MG63 (cell line): ENCODE data around the gene NPFFR2. TPM values are rescaled to one million over a fixed set of nuclear protein-coding genes. Genes with fewer than 3 reads are reported as not detected.
A peak's percentile ranks its signal among the peaks of the same experiment; 100 is the strongest.
"Not testable (repeated sequence)": the region's sequence is repeated elsewhere in the genome, so short reads cannot be mapped to it uniquely, and the experiment has no call there.

Experiments
- DNase-seq: peaks from one replicate; pipeline ENCODE4 v3.0.0-alpha.2; 2020
- H3K27me3 ChIP-seq: fragments of 250-450 bp; sonication (Bioruptor Pico); 2 replicates; pipeline ENCODE4 v1.5.1; 2020; ENCODE audit warnings: mild to moderate bottlenecking, moderate library complexity
- H3K36me3 ChIP-seq: fragments of 250-450 bp; sonication (Bioruptor Pico); 2 replicates; pipeline ENCODE4 v1.5.1; 2020; ENCODE audit warnings: mild to moderate bottlenecking, moderate library complexity
- H3K4me3 ChIP-seq: fragments of 250-450 bp; sonication (Bioruptor Pico); 2 replicates; pipeline ENCODE4 v1.5.1; 2020; ENCODE audit warnings: mild to moderate bottlenecking, moderate library complexity
- H3K9me3 ChIP-seq: fragments of 250-450 bp; sonication (Bioruptor Pico); 2 replicates; pipeline ENCODE4 v1.5.1; 2020; ENCODE audit warnings: mild to moderate bottlenecking, moderate library complexity
- total RNA-seq: library from RNA; depleted of rRNA; stranded (reverse); fragments of >200 nt; shearing (Covaris generic); gene quantifications from 2 replicates; pipeline ENCODE4 v1.2.3, GENCODE V29; 2014; ENCODE audit warnings: low replicate concordance

NPFFR2 gene
- total RNA-seq, 1 experiment from 2014 or later = not detected

DNA sequence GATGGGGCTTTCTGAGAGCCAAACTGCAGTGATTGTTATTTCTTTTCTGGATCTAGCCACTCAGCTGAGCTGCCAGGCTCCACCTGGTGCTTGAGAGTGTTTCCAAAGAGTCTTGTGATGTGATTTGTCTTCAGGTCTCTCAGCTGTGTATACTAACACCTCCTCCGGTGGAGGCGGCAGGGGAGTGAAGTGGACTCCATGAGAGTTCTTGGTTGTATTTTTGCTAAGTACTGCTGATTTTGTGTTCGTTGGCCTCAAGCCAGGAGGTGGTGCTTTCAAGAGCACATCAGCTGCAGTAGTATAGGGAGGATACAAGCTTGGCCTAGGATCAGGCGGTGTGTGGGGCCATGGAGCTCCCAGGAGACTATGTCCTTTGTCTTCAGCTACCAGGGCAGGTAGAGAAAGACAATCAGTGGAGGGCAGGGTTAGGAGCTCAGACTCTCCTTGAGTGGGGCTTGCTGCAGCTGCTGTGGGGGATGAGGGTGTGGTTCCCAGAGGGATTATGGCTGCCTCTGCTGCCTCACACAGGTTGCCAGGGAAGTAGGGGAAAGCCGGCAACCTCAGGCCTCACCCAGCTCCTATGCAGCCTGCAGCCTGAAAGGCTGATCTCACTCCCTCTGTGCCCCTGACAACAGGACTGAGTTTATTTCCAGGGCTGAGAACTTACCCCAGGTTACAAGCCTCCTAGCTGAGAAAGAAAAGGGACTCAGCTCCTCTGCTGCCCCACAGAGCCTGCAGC lies 62.4 kb downstream of the NPFFR2 start:
- no peak overlapping the region for H3K4me3 ChIP-seq
- no peak for DNase-seq
- no peaks in the 10 kb centered on the region for H3K9me3 ChIP-seq
- H3K27me3 ChIP-seq = no peaks in the 10 kb centered on the region
- H3K36me3 ChIP-seq = no peaks in the 10 kb centered on the region

DNA sequence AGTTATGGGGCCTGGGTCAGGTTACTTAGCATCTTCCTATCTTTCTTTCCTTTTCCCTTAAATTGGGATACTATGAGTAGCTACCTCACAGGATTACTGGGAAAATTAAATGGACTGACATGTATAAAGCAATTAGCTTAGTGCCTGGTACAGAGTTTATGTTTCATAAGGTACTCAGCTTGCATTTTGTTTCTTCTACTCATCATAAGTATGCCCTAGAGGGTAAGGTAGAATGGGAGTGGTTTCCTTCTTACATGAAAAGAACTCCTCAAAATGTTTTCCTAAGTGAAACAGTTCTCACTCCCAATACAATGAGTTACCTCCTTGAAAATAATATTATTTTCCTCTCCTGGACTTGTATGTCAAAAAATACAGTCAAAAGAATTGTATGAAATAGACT lies 75.7 kb downstream of the NPFFR2 start:
- Histone ChIP-seq H3K36me3 (no peaks in the 10 kb centered on the region), H3K4me3 (no peak overlapping the region), H3K9me3 (no peaks in the 10 kb centered on the region), H3K27me3 (no peaks in the 10 kb centered on the region)
- DNase-seq = no peak

DNA sequence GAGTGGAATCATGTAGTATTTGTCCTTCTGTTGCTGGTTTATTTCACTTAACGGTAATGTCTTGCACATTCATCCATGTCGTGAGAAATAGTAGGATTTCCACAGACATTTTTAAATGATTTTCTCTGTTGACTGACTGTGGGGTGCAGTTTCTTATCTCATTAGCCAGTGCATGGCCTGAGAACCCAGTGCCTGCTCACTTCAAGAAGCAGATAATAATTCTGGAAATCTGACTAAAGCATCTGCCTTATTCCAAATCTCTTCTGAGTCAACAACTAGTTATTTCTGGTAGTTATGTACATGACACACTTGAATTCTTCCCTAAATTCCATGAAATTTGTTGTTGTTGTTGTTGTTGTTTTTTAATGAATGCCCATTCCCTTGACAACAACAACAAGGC lies 77.6 kb downstream of the NPFFR2 start:
- no peak for DNase-seq
- H3K36me3 ChIP-seq = no peaks in the 10 kb centered on the region
- H3K9me3 ChIP-seq = no peaks in the 10 kb centered on the region
- H3K4me3 ChIP-seq = no peak overlapping the region
- H3K27me3 ChIP-seq = no peaks in the 10 kb centered on the region

DNA sequence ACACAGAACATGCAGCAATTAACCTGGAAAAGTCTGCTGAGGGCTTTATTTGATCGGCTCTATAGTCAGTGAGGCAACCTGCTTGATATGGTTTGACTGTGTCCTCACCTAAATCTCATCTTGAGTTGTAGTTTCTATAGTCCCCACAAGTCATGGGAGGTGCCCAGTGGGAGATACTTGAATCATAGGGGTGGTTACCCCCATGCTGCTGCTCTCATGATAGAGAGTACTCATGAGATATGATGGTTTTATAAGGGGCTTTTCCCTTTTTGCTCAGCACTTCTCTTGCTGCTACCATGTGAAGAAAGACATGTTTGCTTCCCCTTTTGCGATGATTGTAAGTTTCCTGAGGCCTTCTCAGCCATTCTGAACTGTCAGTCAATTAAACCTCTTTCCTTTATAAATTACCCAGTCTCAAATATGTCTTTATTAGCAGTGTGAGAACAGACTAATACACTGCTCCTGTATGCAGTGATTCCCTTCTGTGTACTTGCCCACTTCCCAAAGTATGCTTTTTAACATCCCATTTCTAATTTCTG lies 78.2 kb downstream of the NPFFR2 start:
- no peak overlapping the region for H3K4me3 ChIP-seq
- no peaks in the 10 kb centered on the region for H3K9me3 ChIP-seq
- H3K36me3 ChIP-seq = no peaks in the 10 kb centered on the region
- DNase-seq = no peak
- H3K27me3 ChIP-seq = no peaks in the 10 kb centered on the region

DNA sequence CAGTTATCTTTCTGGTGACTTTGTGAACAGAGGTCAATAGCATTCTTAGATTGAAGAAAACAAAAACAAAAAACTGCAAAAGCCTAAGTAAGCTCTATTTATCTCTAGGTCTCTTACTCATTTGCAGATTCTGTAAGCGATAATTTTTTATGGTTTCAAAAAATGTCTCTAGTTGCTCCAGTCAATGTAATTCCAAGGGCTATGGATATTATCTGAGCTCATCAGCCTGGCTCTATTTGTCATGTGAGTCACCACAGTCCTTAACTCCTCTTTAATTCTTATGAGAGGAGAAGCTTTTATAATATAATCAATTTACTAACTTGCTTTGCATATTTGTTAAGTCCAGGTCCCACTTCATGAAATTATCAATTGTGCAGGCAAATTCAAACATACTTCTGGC lies 79.1 kb downstream of the NPFFR2 start:
- H3K36me3 ChIP-seq = no peaks in the 10 kb centered on the region
- H3K4me3 ChIP-seq = no peak overlapping the region
- DNase-seq = no peak
- H3K27me3 ChIP-seq = no peaks in the 10 kb centered on the region
- no peaks in the 10 kb centered on the region for H3K9me3 ChIP-seq

DNA sequence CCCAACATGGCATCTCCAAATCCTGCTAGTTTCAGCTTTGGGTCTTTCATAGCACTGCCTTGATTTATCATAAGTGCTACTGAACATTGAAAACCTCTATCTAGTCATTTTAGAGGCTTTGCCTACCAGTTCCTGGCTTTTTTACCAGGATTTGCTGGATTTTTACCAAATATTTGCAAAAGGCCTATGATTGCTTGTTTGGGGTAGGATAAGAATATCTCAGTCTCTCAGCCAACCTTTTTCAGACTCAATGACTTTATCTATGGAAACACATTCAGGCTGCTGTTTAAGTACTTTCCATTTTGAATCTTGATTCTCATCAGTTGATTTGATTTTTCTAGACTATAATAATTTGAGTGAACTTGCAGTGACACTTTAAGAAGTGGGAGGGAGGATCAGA lies 80.1 kb downstream of the NPFFR2 start:
- Histone ChIP-seq H3K9me3 (no peaks in the 10 kb centered on the region), H3K36me3 (no peaks in the 10 kb centered on the region), H3K4me3 (no peak overlapping the region), H3K27me3 (no peaks in the 10 kb centered on the region)
- no peak for DNase-seq

DNA sequence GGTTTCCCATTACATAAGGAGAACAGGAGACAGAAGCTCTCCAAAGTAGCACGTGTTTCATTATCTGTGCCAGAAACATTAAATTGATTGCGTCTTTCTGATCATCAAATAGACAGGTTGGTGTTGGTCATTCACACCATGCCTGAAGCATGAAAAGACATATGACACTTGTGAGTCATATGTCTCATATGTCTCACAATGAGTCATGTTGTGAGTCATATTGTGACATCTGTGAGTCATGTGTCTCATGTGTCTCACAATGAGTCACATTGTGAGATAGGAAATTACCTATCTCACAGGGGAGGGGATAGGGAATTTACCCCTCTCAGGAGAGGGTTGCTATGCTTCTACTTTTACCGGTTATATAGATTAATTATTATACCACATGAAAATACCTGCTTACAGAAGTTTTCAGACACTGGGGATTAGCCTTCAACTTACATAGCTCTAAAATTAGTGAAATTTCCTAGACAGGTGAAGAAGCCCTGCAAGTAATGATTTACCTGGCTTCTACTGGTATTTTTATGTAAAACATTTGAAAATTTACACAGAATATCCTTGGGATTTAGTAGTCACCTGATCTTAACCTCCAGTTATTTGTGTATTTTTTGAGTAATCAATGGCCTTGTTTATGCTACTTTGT lies 80.8 kb downstream of the NPFFR2 start:
- DNase-seq = peak; percentile 9
- Histone ChIP-seq H3K9me3 (no peaks in the 10 kb centered on the region), H3K27me3 (no peaks in the 10 kb centered on the region)

DNA sequence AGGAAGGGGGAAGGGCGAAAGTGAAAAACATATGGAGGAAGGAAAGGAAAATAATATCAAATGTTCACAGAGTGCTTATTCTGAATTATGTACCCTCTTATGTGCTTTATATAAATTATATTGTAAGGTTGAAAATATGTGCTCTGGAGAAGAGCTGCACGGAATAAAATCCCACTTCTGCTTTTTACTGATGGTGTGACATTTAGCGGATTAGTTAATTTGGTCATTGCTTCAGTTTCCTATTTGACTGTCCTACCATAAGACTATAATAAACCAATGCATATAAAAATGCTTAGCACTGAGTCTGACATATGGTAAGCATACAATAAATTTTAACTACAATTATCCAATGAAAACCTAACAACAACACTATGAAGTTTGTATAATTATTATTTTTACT lies 86.2 kb downstream of the NPFFR2 start:
- H3K36me3 ChIP-seq = no peaks in the 10 kb centered on the region
- no peak for DNase-seq
- no peaks in the 10 kb centered on the region for H3K27me3 ChIP-seq
- no peak overlapping the region for H3K4me3 ChIP-seq
- no peaks in the 10 kb centered on the region for H3K9me3 ChIP-seq

More for the DNA sequence above, 80.8 kb downstream of the NPFFR2 start:
- Histone ChIP-seq H3K4me3 (no peak overlapping the region), H3K36me3 (no peaks in the 10 kb centered on the region)

DNA sequence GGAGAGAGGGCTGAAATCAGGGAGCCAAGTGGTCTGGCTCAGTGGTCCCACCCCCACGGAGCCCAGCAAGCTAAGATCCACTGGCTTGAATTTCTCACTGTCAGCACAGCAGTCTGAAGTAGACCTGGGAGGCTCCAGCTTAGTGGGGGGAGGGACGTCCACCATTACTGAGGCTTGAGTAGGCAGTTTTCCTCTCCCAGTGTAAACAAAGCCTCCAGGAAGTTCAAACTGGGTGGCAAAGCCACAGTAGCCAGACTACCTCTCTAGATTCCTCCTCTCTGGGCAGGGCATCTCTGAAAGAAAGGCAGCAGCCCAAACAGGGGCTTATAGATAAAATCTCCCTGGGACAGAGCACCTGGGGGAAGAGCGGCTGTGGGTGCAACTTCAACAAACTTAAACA lies 88.1 kb downstream of the NPFFR2 start:
- Histone ChIP-seq H3K36me3 (no peaks in the 10 kb centered on the region), H3K9me3 (no peaks in the 10 kb centered on the region), H3K27me3 (no peaks in the 10 kb centered on the region), H3K4me3 (no peak overlapping the region)
- no peak for DNase-seq

DNA sequence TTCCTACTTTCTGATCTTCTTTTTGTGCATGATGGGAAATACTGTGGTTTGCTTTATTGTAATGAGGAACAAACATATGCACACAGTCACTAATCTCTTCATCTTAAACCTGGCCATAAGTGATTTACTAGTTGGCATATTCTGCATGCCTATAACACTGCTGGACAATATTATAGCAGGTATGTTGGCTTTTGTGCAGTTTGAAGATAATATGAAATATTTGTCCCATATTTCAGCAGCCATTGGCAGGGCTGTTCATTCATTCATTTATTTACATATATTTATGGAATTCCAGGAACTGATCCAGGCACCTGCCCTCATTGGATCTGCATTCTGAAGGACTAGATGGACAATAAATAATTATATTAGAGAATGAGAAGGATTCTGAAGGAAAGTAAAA lies 96.9 kb downstream of the NPFFR2 start:
- Histone ChIP-seq H3K36me3 (no peaks in the 10 kb centered on the region), H3K4me3 (no peak overlapping the region), H3K27me3 (no peaks in the 10 kb centered on the region), H3K9me3 (no peaks in the 10 kb centered on the region)
- DNase-seq = no peak

DNA sequence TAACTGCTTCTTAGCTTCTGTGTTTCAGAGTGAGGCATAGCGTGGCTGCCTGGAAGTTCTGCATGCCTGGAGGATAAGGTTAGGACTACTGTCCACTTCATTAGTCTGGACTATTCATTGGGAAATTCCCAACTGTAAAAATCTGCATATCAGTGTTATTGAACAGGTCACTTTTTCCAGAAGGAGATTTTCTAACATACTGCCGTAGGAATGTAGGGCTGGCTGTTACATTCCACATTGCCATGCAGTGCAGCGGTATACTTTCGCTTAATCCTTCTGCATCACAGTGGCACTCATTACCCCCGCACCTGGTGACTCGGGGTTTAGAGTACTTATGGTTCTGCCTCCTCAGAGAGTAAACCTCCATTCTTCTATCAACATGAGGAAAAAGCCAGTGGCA lies 104.6 kb downstream of the NPFFR2 start:
- H3K9me3 ChIP-seq = no peaks in the 10 kb centered on the region
- H3K27me3 ChIP-seq = no peaks in the 10 kb centered on the region
- H3K36me3 ChIP-seq = no peaks in the 10 kb centered on the region
- DNase-seq = no peak
- no peak overlapping the region for H3K4me3 ChIP-seq

DNA sequence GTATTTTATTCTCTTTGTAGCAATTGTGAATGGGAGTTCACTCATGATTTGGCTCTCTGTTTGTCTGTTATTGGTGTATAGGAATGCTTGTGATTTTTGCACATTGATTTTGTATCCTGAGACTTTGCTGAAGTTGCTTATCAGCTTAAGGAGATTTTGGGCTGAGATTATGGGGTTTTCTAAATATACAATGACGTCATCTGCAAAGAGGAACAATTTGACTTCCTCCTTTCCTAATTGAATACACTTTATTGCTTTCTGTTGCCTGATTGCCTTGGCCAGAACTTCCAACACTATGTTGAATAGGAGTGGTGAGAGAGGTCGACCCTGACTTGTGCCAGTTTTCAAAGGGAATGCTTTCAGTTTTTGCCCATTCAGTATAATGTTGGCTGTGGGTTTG lies 108.2 kb downstream of the NPFFR2 start:
- not testable (repeated sequence) for H3K27me3 ChIP-seq, H3K4me3 ChIP-seq, H3K36me3 ChIP-seq, H3K9me3 ChIP-seq, DNase-seq

DNA sequence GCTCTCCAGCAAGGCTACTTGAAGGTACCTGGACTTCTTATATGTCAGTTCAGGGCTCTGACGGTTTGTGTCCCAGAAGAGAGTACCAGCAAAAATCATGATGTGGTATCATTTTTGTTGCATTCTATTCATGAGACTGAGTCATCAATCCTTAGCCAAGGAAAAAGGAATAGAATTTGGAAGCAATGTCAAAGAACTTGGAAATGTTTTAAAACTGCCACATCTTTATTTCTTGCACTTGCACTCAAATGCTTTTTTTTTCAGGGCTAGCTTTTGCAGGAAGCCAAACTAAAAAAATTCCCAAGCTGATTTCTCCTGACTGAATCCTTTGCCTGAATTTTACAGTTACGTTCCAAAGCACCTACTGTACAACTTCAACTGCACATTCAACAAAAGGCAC lies 112.4 kb downstream of the NPFFR2 start:
- no peak for DNase-seq
- Histone ChIP-seq H3K9me3 (no peaks in the 10 kb centered on the region), H3K27me3 (no peaks in the 10 kb centered on the region)

DNA sequence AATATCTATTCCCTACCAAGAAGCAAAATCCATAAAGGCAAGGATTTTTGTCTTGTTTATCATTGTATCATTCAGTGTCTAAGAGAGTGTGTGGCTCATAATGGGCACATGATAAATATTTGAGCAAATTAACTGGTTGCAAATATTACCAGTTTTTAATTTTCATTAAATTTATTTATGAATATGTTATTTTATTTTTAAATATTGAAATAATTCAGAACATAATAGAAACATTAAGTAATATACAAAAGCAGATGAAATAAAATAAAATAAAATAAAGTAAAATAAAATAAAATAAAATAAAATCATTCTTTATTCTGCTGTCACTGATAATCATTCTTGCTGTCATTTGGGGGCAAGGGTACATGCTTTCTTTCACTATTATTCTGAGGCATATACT lies 120.9 kb downstream of the NPFFR2 start:
- Histone ChIP-seq H3K9me3 (no peaks in the 10 kb centered on the region), H3K36me3 (no peaks in the 10 kb centered on the region), H3K27me3 (no peaks in the 10 kb centered on the region), H3K4me3 (no peak overlapping the region)
- DNase-seq = no peak

More for the DNA sequence above, 112.4 kb downstream of the NPFFR2 start:
- no peak overlapping the region for H3K4me3 ChIP-seq
- H3K36me3 ChIP-seq = no peaks in the 10 kb centered on the region

DNA sequence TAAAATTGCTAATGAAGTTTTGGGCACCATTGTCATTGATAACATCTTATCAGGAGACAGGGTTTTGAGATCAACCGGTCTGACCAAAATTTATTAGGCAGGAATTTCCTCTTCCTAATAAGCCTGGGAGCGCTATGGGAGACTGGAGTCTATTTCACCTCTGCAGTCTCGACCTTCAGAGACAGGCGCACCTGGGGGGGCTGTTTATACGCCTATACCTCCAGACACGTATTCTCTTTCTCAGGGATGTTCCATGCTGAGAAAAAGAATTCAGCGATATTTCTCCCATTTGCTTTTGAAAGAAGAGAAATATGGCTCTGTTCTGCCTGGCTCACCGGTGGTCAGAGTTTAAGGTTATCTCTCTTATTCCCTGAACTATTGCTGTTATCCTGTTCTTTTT lies 121.8 kb downstream of the NPFFR2 start:
- not testable (repeated sequence) for DNase-seq, H3K27me3 ChIP-seq, H3K4me3 ChIP-seq, H3K9me3 ChIP-seq, H3K36me3 ChIP-seq

DNA sequence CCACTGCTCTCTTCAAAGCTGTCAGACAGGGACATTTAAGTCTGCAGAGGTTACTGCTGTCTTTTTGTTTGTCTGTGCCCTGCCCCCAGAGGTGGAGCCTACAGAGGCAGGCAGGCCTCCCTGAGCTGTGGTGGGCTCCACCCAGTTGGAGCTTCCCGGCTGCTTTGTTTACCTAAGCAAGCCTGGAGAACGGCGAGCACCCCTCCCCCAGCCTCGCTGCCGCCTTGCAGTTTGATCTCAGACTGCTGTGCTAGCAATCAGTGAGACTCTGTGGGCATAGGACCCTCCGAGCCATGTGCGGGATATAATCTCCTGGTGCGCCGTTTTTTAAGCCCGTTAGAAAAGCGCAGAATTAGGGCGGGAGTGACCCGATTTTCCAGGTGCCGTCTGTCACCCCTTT lies 137.5 kb downstream of the NPFFR2 start:
- H3K9me3 ChIP-seq, H3K4me3 ChIP-seq, H3K36me3 ChIP-seq, H3K27me3 ChIP-seq, DNase-seq: not testable (repeated sequence)

DNA sequence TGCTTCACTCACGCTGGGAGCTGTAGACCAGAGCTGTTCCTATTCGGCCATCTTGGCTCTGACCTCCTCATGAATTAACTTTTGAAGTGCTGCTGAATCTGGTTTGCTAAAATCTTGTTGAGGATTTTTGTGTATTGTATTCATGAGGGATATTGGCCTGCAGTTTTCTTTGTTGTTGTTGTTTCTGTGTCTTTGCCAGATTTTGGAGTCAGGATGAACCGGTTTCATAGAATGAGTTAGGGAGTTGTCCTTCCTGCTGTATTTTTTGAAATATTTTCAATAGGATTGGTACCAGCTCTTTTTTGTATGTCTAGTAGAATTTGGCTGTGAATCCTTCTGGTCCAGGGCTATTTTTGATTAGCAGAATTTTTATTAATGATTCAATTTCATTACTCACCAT lies 138.1 kb downstream of the NPFFR2 start:
- DNase-seq = no peak
- H3K9me3 ChIP-seq = no peaks in the 10 kb centered on the region
- no peaks in the 10 kb centered on the region for H3K36me3 ChIP-seq
- no peaks in the 10 kb centered on the region for H3K27me3 ChIP-seq
- no peak overlapping the region for H3K4me3 ChIP-seq

DNA sequence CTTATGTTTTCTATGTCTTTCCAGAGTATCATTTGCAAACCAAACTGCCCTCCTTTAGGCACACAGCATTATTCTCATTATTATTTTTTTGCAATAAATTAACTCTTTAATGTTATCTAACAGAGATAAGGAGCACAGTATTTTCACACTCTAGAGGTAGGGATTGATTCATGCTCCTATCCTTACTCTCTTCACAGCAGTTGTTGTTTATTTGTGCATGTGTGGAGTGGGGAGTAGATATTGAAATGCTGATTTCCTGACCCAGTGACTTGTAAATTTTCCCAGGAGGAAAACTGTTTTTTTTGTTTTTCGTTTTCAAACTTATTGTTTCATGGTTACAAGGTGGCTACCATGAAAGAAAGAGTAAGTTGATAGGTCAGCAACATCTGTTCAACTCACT lies 140.0 kb downstream of the NPFFR2 start:
- DNase-seq = no peak
- H3K36me3 ChIP-seq = no peaks in the 10 kb centered on the region
- no peak overlapping the region for H3K4me3 ChIP-seq
- H3K9me3 ChIP-seq = no peaks in the 10 kb centered on the region
- no peaks in the 10 kb centered on the region for H3K27me3 ChIP-seq
